ENCODE measurements around the gene ACSF2. TPM values are rescaled to one million over a fixed set of nuclear protein-coding genes. Genes with fewer than 3 reads are reported as not detected.
A peak's percentile ranks its signal among the peaks of the same experiment; 100 is the strongest.

Gene ACSF2
- polyA plus RNA-seq, 6 donors from 2014 or later, result 3.3 to 9.1 (median 5.2) TPM

DNA sequence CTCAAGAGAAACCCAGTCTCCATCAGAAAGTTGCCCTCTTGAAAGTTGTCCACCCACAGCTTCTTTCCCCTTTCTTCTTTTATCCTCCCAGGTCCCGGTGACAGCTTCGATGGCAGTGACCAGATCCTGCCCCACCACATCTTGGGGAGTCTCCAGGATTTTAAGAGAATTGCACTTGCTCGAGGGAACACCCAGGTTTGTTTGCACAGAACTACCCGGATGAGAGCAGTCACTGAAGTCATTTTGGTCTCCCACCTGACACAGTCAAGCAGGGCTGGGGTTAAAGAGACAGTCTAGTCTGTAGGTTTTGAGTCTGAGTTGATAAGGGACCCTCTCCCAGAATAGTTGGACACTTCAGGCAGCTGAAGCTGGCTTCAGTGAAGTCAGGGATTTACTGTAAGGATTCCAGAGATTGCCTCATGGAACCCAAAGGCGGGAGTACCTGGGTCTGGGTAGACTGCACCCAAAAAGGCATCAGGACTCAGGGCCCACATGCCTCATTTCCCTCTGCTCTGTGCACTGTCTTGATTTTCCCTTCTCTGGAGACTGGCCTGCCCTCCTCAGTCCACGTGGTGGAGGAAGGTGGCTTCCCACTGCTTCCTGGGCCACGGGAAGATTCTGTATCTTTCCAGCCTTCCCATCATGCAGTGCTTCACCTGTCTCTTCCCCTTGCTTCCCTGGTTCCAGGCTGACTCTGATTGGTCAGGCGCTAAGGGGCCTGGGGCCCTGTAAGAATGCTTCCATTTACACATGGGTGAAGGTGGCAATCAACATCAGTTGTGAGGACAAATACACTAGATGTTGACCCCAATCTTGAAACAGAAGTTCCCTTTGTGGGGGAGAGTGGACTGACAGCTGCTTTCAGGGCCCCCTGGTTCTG, 91.7 kb downstream of the ACSF2 start:
- Mint-ChIP-seq H3K4me1 (no peaks in the 10 kb centered on the region), H3K27ac (peak overlapping the region in 1 of 6 donors; percentile 37), H3K9me3 (no peaks in the 10 kb centered on the region), H3K4me3 (no peak overlapping the region), H3K27me3 (no peaks in the 10 kb centered on the region), H3K36me3 (no peaks in the 10 kb centered on the region)
- DNase-seq (no peak), ATAC-seq (ENCODE audit: low read depth in 2 of 2) (no peak)

DNA sequence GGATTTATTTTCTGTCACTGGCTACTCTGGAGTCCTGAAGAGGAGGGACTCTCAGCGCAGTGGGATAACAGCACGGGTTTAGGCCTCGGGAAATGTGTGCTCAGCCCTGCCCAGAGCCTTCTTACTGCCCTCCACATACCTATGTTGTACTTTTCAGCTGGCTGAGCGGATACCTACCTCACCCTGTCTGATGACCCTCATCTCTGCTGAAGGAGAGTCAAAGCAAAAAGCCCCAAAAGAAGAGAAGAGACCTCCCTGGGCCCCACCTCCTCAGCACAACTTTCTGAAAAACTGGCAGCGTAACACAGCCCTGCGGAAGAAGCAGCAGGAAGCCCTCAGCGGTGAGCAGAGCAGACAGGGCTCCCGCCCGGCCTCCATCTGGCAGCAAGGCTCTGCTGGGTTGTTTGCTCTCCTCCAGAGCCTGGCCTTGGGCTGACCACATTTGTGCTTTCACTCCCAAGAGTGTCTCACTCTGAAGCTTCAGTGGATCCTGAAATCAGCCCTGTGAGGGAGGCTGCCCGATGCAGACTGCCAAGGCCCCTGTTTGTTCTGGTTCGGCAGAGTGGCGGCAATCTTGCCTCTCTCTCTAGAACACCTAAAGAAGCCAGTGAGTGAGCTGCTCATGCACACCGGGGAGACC, 92.5 kb downstream of the ACSF2 start:
- Mint-ChIP-seq H3K4me3 (no peak overlapping the region), H3K9me3 (no peaks in the 10 kb centered on the region), H3K27ac (peak overlapping the region in 1 of 6 donors; percentile 33), H3K4me1 (no peaks in the 10 kb centered on the region), H3K27me3 (no peaks in the 10 kb centered on the region), H3K36me3 (no peaks in the 10 kb centered on the region)
- ATAC-seq (ENCODE audit: low read depth in 2 of 2) (no peak), DNase-seq (no peak)

DNA sequence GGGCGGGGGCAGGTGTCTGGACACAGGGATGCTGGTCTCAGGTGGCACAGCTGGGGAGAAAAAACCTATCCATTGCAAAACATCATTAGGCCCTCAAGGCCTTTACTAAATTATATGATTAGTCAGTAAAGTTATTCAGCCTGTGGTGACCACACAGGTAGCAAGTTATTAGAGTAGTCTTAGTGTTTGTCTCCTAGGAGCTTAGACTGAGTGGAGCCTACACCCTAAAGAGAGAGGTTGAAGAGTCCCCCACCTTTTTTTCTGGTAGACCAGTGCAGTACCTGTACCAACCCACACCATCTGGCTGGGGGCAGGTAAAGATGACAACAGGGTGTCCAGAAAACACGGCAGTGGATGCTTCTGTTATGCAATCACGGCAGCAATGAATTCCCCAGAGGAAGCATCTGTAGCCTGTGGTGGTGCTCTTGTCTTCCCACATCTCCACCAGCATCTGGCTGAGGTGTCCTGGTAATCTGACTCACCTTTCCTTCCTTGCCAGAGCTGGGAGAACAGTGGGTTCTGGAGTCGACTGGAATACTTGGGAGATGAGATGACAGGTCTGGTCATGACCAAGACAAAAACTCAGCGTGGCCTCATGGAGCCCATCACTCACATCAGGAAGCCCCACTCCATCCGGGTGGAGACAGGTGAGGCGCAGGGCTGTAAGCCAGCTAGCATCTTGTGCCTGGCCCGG, 93.3 kb downstream of the ACSF2 start:
- ATAC-seq (ENCODE audit: low read depth in 2 of 2) (no peak), DNase-seq (no peak)
- Mint-ChIP-seq H3K36me3 (no peaks in the 10 kb centered on the region), H3K9me3 (no peaks in the 10 kb centered on the region), H3K4me1 (no peaks in the 10 kb centered on the region), H3K27ac (no peak overlapping the region), H3K27me3 (no peaks in the 10 kb centered on the region), H3K4me3 (no peak overlapping the region)

DNA sequence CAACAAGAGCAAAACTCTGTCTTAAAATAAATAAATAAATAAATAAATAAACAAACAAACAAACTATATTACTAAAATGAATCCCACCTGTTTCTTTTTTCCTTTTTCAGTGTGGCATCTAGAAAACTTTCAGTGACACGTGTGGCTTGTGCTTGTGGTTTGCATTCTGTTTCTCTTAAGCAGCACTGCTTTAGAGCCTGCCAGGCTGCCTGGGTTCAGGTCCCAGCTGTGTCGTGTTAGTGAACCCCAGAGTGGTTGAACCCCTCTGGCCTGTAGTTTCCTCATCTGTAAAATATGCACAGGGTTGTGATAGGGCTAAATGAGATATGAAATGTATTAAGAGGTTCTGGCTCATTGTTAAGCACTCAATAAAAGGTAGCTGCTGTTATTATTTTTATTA, 94.5 kb downstream of the ACSF2 start:
- ATAC-seq (ENCODE audit: low read depth in 2 of 2), result no peak
- Mint-ChIP-seq H3K4me3 (no peak overlapping the region), H3K27ac (no peak overlapping the region), H3K4me1 (no peaks in the 10 kb centered on the region), H3K9me3 (no peaks in the 10 kb centered on the region), H3K36me3 (no peaks in the 10 kb centered on the region), H3K27me3 (no peaks in the 10 kb centered on the region)
- DNase-seq, result no peak

DNA sequence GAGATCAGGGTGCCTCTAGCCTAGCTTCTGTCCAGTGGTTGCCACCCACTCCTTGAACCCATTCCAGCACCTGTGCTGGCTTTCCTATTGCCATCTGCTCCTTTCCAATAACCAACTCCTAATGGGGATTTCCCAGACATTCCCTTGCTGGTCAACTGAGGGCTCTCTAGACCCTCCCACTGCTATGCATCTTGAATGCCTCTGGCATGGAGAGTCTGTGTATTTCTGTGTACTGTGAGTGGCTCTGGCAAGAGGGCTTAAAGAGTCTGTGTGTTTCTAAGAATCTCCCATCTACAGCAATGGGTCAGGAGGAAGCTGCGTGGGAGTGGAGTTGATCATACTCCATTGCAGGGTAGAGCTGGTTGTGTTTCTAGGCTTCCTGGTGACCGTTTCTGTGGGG, 95.5 kb downstream of the ACSF2 start:
- Mint-ChIP-seq H3K36me3 (no peaks in the 10 kb centered on the region), H3K9me3 (no peaks in the 10 kb centered on the region), H3K4me1 (no peaks in the 10 kb centered on the region), H3K27ac (no peak overlapping the region), H3K27me3 (no peaks in the 10 kb centered on the region), H3K4me3 (no peak overlapping the region)
- DNase-seq (no peak), ATAC-seq (ENCODE audit: low read depth in 2 of 2) (no peak)

DNA sequence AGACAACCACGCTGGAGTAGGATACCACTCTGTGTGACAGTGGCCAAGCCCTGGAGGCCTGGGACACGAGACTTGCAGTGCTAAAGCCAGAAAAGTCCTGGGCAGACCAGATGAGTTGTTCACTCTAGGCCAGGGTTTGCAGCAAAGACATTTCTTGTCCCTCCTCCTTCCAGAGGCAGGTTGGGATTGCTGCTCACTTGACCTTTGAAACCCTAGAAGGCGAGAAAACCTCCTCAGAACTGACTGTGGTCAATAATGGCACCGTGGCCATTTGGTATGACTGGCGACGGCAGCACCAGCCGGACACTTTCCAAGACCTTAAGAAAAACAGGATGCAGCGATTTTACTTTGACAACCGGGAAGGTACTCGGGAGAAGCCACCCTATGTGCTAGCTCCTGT, 96.7 kb downstream of the ACSF2 start:
- Mint-ChIP-seq H3K36me3 (no peaks in the 10 kb centered on the region), H3K4me3 (no peak overlapping the region), H3K27me3 (no peaks in the 10 kb centered on the region), H3K9me3 (no peaks in the 10 kb centered on the region), H3K27ac (no peak overlapping the region), H3K4me1 (no peaks in the 10 kb centered on the region)
- DNase-seq (no peak), ATAC-seq (ENCODE audit: low read depth in 2 of 2) (no peak)

DNA sequence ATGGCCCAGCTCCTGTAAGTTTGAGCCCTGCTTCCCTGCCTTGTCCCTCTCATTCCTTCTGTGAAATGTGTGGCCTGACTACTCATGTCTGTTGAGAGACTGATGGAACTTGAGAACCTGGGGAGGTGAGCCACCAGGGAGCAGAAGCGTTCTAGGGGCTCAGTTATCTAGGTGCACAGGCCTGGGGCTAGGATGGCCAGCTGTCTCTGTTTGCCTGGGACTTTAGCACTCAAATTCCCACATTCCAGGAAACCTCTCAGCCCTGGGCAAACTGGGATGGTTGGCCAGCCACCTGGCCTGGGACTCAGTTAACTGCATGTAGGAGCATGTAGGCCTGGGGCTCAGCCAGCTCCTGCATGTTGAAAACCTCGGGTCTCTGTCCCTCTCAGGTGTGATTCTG, 97.2 kb downstream of the ACSF2 start:
- Mint-ChIP-seq H3K27me3 (peaks cover 0 to 2% (median under 1%) of the 10 kb centered on the region in 3 donors), H3K9me3 (no peaks in the 10 kb centered on the region), H3K4me3 (no peak overlapping the region), H3K36me3 (no peaks in the 10 kb centered on the region), H3K4me1 (no peaks in the 10 kb centered on the region), H3K27ac (no peak overlapping the region)
- no peak for ATAC-seq (ENCODE audit: low read depth in 2 of 2)
- DNase-seq, result no peak

Other genes starting within 250 kb of the ACSF2 start
- under 1 TPM in 2 of 6 donors, not detected in 4; 0.23 to 0.80 TPM for gene COL1A1, start 224.6 kb upstream of the ACSF2 start, polyA plus RNA-seq (ENCODE audit: low read depth in 6 of 6)
- not detected for gene TMEM92, start 151.8 kb upstream of the ACSF2 start, polyA plus RNA-seq (ENCODE audit: low read depth in 6 of 6)
- gene XYLT2, start 80.1 kb upstream of the ACSF2 start, polyA plus RNA-seq (ENCODE audit: low read depth in 6 of 6), result 10 to 100 TPM in 2 of 6 donors, 1 to 10 TPM in 4; 5.7 to 14.0 (median 9.5) TPM
- gene MRPL27, start 53.0 kb upstream of the ACSF2 start, polyA plus RNA-seq (ENCODE audit: low read depth in 6 of 6), result 10 to 100 TPM; 46.6 to 62.9 (median 50.4) TPM
- under 1 TPM in 4 of 6 donors, not detected in 2; 0.36 to 0.87 (median 0.59) TPM for gene EME1, start 53.0 kb upstream of the ACSF2 start, polyA plus RNA-seq (ENCODE audit: low read depth in 6 of 6)
- gene LRRC59, start 28.7 kb upstream of the ACSF2 start, polyA plus RNA-seq (ENCODE audit: low read depth in 6 of 6), result 10 to 100 TPM; 15.4 to 29.2 (median 20.0) TPM
- gene CHAD, start 42.7 kb downstream of the ACSF2 start, polyA plus RNA-seq (ENCODE audit: low read depth in 6 of 6), result under 1 TPM in 3 of 6 donors, not detected in 3; 0.14 to 0.24 (median 0.16) TPM
- gene RSAD1, start 52.6 kb downstream of the ACSF2 start, polyA plus RNA-seq (ENCODE audit: low read depth in 6 of 6), result 10 to 100 TPM; 42.1 to 58.9 (median 51.0) TPM
- under 1 TPM in 3 of 6 donors, not detected in 3; 0.14 to 0.75 (median 0.47) TPM for gene MYCBPAP, start 82.2 kb downstream of the ACSF2 start, polyA plus RNA-seq (ENCODE audit: low read depth in 6 of 6)
- gene EPN3, start 106.5 kb downstream of the ACSF2 start, polyA plus RNA-seq (ENCODE audit: low read depth in 6 of 6), result not detected
- gene SPATA20, start 121.0 kb downstream of the ACSF2 start, polyA plus RNA-seq (ENCODE audit: low read depth in 6 of 6), result 10 to 100 TPM in 4 of 6 donors, 1 to 10 TPM in 2; 8.2 to 17.0 (median 11.9) TPM
- not detected for gene CACNA1G, start 134.5 kb downstream of the ACSF2 start, polyA plus RNA-seq (ENCODE audit: low read depth in 6 of 6)
- under 1 TPM in 4 of 6 donors, not detected in 2; 0.44 to 0.99 (median 0.76) TPM for gene ABCC3, start 208.7 kb downstream of the ACSF2 start, polyA plus RNA-seq (ENCODE audit: low read depth in 6 of 6)

All from naive B cell (primary cell).